HG02759 (cell line): ENCODE results near the gene CTIF.
A peak's percentile ranks its signal among the peaks of the same experiment; 100 is the strongest.

Experiments
- ATAC-seq: cut with Tn5 transposase; IDR thresholded peaks from one replicate; pipeline ENCODE4 v1.9.1; 2021; ENCODE audit warnings: mild to moderate bottlenecking, moderate library complexity; ENCODE audit not compliant: unreplicated experiment

Gene CTIF

DNA sequence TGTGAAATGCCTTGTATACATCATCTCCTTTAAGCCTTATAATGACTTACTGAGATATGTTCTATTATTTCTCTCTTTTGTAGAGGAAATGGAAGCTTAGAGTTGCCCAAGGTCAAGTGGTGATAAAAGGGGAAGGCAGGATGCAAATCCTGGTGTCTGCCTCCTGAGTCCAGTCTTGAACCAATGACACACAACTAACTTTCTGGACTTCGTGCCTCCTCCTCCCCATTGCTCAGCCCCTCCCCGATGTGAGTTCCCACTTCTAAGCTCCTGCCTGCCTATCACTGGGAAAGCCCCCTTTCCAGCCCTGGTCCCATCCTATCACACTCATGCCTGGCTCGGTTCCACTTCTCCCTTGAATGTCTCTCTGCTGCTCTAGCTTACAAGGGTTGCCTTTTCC, 6.9 kb upstream of the CTIF start:
- no peak for ATAC-seq

DNA sequence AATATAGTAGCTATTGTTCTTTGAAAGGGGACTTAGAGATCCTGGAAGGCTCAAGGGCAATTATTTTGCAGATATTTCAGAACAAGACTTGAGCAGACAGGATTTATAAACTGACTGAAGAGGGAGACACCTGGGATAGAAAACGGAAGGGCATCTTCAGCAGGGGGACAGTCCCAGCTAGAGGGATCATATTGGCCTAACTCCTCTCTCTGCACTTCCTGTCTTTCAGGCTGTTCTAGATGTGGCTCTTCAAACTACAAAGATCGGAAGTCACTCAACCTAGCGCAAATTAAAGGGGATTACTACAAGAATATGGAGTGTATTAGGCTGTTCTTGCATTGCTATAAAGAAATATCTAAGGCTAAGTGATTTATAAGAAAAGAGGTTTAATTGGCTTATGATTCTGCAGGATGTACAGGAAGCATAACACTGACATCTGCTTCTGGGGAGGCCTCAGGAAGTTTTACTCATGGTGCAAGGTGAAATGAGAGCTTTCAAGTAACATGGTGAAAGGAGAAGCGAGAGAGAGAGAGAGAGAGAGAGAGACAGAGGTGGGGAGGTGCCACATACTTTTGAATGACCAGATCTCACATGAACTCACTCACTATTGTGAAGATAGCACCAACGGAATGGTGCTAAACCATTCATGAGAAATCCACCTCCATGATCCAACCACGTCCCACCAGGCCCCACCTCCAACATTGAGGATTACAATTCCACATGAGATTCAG, 5.3 kb upstream of the CTIF start:
- no peak for ATAC-seq

DNA sequence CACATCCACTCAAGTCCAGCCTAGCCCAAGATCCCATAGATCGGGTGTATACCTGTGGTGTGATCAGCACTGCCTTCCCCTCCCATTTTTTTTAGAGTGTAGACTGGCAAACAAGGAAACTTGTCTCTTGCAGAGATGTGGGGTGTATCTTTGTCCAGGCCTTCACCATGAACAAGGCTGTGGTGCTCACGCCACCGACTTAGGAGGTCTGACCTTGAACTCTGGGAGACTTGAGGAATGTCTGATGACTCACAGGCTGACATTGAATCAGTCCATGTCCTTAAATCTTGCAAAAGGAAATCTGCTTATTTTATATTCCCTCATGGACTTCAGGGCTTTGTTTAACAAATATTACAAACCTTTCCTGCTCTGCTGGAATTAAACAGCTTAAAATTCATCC, 4.5 kb upstream of the CTIF start:
- no peak for ATAC-seq

DNA sequence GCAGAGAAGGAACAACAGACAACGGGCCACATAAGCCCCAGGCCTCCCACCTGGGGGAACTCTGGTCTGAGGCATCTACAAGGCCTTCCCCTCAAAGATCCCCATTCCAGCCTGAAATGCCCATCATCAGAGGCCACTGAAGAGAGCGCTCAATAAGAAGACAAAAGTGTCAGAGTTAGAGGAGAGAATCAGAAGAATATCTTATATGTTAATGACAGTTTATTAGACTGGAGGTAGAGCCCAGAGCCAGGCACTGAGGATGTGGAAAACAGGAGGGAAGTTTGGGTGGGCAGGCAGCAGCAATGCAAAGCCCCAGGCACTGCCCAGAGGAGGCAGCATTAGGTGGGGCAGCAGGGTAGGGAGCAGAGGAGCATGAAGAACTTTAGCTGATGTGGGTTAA, 2.9 kb upstream of the CTIF start:
- no peak for ATAC-seq

DNA sequence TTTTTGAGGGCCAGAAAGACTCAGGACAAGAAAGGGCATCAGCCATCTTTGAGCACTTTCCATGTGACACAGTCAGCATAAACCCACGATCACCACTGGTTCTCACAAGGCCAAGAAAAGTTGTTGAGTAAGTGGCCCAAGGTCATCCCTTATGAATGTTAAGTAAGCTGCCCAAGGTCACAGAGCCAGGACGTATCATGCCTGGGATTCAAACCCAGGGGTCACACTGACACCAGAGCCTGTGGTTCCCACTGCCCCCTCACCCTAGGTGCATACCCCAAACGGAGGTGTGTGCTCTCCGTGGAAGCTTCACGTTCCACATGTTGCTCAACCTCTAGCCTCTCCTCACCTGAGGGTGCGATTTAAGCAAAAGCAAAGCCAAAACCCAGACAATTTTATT, 2.3 kb upstream of the CTIF start:
- ATAC-seq: no peak

DNA sequence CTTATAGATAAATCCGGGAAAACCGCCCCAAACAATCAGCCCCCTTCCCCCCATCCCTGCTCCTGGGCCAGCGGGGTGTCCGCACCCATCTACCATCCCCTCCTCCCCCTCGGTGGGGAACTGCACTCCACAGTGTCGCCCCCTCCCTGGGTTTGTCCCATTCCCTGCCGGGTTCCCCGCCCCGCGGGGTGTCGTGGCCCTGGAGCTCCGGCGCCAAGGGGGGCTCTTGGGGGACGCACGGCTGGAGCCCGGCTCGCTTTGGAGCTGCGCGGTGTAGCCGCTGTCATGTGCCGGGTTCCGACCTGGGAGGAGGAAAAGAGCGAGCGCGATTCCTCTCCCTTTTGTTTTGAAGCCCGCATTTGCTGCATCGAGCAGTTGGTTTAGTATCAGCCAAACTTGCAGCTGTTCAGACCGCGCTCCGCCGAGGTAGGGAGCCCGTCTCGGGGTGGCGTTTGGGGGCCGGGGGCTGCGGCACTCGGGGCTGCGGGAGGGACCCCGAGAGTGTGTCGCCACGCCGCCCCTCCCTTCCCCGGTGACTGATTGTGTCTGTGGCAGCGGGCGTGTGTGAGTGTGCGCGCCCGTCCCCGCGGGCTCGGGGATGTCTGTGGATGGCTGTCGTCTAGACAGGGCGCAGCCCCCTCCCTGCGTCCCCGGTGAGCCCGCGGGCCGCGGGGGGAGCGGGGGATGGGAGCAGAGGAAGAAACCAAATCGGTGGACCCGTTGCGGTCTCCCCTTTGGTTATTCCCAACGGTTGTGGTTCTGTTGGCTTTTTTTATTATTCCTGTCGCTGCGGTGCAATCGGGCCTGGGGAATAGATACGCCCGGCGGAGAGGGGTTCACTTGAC, 797 bp downstream of the CTIF start:
- ATAC-seq: no peak

DNA sequence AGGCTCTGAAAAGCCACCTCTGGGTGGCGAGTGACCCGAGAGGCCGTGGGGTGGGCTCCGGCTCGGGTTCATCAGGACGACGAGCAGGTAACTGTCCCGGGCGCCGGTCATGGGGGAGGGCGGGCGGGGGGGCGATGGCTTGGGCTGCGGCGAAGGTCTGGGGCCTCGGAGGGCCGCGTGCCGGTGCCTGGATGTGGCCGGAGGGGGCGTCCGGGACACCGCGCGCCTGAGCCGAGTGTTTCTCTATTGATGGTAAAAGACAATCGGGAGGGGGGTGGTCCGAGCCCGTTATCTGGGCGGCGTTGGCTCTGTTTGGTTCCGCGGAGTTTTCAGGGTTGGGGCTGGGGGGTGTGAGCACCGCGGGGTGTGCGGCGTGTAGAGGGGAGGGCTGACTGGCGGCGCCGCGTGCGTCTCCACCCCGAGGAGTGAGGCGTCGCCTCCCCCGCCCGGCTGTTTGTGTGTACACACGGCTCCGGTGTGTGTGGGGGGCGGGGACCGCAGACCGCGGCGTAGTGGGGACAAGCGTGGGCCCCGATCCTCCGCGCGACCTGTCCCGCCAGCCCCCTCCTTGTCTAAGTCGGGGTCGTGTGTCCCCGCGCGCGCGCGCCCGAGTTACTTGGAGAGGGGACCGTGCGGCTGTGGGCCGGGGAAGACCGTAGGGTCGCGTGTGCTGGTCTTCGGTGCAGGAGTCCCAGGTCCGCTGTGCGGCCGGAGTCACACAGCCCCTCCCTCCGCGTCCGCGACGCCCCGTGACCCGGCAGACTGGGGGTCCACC, 1.6 kb downstream of the CTIF start:
- ATAC-seq: peak; percentile 31

DNA sequence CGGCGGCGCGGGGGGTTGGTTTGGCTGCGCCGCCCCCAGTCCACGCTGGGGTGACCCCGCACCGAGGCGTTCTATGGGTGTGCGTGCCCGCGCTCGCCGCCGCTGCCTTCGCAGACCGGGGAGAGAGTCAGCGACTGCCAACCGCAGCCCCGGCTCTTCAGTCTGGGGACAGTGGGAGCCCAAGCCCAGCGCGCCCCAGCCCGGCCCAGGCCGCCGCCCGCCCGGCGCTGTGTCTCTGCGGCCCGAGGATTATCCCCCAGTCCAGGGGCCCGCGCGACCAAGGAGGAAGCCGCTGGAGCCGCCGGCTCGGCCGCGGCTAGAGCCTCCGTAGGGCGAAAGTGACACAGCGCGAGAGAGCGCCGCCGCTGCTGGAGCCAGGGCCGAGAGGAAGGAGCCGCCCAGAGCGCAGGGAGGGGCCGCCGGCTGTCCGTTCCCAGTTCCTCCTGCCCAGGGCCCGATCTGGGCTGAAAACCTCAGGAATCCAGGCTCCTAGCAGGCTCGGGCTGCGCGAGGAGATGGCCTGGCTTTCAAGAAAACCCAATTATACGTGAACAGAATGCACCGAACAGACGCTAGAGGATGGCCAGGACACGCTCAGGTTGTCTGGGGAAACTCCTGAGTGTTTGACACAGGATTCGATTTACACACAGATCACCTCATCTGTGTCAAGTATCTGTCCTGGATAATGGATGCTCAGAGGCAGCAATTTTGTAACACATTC, 2.4 kb downstream of the CTIF start:
- peak; percentile 47 for ATAC-seq

DNA sequence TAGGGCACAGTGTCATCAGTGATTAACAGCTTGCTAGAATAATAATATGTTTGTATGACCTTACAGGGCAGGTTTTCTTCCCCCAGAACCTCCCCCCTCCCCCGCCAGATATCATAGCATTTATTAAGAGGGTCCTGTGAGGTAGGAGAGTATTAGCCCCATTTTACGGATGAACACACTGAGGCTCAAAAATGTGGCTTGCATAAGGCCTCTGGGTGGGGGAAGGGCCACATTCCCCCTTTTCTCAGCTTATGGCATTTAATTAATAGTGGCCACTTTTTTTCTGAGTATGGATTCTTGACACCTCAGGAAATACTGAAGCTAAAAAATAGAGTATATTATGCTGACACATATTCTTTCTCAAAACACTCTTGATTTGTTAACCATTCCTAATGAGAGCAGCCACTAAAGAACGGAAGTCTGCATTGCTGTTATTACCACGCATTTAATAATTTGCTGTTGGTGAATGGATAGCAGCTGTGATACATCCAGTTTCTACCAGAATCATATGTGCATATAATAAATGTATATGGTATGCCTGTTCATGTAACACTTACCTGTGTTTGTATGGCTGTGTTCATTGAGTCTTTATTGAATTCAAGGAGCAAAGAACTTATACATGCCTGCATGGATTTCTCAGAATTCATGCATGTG, 3.0 kb downstream of the CTIF start:
- no peak for ATAC-seq

DNA sequence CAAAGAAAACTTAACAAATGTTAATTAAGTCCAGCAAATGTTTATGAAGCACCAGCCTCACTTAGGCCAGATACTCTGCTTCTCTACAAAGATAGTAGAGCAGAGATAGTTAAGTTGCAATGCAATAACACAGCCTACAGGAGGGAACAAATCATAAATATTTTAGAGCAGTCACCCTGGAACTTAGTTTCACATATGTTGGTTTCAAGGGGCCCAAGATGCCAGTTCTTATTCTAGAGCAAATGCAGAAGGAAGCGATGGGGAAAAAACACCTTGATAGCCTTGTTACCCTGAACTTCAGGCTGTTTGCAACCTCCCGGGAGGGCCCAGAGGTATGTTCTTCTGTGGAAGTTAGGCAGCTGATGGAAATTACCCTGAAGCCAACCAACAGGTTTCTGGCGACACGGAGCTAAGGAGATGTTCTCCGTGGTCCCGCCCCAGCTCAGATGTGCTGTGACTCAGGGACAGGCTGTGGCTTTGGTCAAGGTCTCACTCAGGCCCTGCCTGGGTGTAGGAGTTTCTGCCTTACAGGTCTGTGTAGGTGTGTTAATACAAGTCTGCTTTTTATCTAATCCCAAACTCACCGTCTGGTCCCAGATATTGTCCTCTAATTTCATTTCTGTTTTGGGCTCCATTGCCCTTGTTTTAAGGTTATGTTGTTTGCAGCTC, 3.8 kb downstream of the CTIF start:
- no peak for ATAC-seq

DNA sequence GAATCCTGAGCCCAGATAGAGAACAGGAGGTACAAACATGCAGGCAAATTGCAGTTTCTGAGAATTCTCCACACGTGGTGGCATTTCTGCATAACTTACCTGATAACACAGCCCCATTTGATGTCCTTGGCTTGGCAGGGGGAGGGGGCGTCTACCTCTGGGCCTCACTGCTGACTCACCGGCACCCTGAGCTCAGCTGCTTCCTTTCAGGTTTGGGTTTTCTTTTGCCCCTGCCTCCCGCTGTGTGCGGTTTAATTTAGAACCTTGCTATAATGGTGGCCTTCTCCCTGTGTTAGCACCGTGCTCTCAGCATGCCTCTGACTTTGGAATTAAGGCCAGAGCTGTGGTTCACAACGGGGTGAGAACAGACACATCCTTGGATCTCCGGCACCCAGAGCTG, 4.4 kb downstream of the CTIF start:
- ATAC-seq: no peak

DNA sequence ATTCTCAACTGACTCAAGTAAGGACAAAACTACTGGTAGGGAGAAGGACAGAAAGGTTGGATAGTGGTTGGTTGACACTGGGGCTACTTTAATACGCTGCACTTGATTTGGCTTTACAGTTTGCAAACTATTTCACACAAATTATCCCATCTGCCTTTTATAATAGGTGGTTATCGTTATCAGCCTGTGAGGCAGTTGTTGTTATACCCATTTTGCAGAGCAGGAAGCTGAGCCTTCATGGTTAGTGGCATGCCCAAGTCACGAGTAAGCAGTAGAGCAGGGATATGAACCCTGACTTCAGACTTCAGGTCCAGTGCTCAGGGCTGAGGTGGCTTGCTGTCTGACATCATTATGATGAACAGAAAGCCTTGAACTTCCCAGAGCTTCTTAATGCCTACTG, 5.3 kb downstream of the CTIF start:
- no peak for ATAC-seq

DNA sequence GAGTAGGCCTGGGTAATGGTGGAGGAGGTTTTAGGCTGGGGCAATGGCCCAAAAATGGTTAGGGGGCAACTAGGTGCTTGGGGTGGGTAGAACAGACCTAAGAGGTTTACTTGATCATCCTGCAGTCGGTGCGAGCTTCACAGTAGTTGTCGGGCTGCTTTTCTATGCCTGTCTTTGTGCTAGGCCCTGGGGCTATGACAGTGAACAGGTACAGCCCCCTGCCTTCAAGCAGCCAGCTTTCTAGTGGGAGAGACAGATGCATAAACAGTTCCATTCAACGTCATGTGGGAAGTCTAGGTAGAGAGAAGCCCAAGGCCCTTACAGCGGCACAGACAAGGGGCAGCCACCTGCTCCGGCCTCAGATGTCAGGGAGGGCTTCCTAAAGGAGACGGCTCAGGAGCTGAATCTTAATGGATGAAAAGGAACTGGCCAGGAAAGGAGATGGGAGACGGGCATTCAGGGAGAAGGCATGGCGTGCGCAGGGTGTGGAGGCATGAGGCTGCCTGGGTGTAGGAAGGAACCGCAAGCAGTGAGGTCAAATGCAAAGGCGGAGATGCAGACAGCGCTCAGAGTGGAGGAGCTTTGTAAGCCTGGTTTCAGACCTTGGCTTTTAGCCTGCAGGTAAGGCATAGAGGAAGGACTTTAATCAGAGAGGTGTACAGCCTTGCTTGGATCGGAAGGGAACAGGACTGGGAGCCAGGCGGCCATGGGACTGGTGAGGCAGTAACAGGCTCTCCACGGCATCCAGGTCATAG, 6.0 kb downstream of the CTIF start:
- ATAC-seq: no peak

DNA sequence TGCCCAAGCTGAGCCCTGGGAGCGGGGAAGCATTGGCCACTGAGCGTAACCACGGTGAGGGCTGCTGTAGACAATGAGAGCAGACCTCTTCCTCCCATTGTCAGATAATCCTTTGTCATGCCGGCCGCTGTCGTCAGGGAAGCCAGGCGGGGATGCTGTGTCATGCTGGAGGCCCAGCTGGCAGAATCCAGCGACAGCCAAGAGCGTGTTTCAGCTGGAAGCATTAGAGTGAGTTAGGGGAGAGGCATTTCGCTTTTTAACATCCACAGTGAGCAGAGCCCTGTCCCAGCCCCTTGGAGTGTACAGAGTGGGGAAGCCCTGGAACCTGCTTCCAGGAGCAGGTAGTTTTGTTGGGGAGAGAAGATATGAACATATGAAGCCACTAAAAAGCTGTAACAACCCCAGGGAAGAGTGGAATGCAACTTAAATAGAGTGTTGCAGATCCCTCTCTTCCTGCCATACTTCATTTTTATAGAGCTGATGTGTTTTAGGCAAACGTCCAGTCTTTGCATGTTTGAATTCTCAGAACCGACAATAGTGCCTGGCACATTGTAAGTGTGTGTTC, 7.0 kb downstream of the CTIF start:
- ATAC-seq: no peak

DNA sequence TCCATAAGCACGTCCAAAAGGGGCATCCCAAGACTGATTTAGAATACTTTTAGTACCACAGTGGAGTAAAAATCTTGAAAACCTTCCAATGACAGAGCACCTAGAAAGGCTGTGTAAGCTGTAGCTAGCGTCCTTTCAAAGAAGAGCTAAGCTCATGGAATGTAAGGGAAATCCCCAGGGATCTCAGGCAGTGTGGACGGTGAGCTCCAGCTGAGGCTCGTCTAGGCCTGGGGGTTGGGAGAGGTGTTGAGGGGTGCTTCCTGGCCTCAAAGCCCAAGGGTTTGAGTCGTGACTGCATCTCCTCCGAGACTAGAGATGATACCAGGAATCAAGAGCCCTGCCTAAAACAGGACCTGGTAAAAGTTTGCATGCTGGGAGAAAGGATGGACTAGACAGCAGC, 7.6 kb downstream of the CTIF start:
- no peak for ATAC-seq

DNA sequence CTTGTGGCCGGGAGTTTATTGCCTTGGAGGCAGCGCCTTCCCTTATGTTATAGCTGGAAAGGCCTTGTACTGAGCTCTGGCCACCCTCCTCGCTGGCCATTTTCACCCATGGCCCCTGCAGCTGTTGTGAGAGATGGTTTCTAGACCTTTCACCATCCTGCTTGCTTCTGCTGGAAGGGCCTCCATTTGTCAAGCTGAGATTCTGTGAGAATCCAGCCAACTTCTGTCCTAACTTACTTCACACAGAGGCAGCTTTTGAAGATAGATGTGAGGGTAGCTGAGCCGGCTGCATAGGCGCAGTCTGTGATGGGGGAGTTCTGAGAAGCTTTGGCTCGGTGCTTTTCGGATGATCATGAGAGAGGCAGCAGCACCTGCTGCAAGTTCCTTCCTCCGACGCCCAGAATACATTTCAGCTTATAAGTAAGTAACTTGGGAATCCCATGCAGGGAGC, 8.7 kb downstream of the CTIF start:
- ATAC-seq: no peak

DNA sequence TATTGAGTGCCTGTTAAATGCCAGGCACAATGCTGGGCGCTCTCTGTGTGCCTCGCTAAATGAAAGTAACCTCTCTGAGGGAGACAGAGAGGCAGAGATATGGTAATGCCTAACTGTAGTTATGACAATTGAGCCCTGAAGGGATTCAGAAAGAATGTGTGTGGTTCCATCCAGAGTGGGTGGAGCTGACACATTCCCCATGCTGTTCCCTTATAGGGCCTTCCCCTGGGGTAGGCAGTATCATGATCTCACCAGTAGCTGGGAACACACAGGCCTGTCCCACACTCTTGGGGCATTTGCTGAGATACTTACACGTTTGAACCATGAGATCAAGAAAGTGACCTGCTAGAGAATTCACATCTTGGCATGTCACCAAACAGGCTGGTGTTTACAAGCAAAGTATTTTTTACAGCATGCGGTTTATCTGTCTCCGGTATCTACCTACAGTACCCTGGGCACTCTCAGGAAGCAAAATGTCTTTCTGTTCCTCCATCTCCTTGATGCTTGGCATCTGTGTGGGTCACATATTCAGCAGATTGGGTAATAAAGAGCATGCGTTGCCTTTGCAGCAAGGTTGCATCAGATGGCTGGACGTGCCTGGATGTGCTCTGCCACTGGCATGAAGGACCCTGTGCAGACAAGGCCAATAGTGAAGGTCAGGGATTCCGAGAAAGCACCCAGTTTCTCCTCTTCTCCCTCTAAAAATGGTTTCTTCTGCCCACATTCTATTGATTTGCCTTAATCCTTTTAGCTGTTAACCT, 9.4 kb downstream of the CTIF start:
- ATAC-seq: no peak

DNA sequence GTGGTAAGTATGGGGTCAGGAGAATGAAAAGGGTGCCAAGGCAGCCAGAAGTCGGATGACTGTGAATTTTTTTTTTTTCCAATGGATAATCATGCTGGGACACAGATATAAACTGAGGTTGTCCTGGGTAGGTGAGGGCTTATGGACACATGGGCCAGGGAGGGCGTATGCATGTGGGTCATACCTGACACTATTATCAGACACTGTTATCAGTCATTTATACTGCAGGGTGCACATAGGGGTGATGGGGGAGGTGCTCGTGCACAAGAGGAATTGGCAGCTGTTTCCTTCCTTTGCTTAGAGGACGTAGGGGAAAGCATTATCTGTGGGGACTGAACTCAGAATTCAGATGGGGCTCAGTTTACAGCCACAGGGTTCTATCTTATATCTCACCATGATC, 10.1 kb downstream of the CTIF start:
- no peak for ATAC-seq
